Loucy (cell line): Measurements from ENCODE around the gene CEP72.

ENCODE experiments used
- EZH2phosphoT487 ChIP-seq: fragments of 200-600 bp; IDR thresholded peaks from 2 replicates; pipeline ENCODE4 v1.6.1; 2018; ENCODE audit warnings: antibody characterized with exemption, mild to moderate bottlenecking, moderate library complexity, borderline replicate concordance
- TF ChIP-seq, protein P1 (sequence below): fragments of 200-600 bp; sonication (generic); conservative IDR thresholded peaks from 2 replicates; pipeline ENCODE4 v1.5.1; 2014; ENCODE audit warnings: mild to moderate bottlenecking, antibody characterized with exemption, low read length

DNA sequence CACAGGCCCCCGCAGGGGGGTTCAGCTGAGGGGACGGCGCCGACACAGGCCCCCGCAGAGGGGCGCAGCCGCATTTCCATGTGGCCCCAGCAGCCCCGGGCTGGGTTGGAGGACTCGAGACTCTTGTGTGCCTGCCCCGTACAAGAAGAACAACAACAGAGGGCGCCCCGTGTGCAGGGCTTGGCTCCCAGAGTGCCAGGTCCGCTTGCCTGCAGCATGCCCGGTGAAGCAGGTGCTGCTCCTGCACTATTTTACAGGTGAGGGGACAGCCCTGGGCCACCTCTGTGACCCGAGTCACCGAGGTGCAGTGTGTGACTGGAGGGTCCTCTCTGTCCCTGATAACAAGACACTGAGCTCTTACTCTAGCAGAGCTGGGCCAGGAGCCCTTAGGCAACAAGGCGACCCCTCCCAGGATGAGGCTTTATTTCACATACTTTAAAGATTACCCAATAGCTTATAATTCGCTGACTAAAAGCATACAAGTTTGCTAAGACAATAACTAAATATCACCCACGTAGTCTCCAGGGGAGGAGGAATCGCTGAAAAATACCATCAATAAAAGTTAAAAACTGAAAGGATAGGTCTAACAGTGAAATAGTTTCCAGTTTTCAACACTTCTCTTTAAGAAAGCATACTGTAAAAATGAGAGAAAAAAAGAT, 46.2 kb upstream of the CEP72 start:
- TF ChIP-seq, protein P1, sequence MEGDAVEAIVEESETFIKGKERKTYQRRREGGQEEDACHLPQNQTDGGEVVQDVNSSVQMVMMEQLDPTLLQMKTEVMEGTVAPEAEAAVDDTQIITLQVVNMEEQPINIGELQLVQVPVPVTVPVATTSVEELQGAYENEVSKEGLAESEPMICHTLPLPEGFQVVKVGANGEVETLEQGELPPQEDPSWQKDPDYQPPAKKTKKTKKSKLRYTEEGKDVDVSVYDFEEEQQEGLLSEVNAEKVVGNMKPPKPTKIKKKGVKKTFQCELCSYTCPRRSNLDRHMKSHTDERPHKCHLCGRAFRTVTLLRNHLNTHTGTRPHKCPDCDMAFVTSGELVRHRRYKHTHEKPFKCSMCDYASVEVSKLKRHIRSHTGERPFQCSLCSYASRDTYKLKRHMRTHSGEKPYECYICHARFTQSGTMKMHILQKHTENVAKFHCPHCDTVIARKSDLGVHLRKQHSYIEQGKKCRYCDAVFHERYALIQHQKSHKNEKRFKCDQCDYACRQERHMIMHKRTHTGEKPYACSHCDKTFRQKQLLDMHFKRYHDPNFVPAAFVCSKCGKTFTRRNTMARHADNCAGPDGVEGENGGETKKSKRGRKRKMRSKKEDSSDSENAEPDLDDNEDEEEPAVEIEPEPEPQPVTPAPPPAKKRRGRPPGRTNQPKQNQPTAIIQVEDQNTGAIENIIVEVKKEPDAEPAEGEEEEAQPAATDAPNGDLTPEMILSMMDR, result no peak
- no peak for TF ChIP-seq EZH2phosphoT487
